ENCODE data around the gene NLRC5.

DNA sequence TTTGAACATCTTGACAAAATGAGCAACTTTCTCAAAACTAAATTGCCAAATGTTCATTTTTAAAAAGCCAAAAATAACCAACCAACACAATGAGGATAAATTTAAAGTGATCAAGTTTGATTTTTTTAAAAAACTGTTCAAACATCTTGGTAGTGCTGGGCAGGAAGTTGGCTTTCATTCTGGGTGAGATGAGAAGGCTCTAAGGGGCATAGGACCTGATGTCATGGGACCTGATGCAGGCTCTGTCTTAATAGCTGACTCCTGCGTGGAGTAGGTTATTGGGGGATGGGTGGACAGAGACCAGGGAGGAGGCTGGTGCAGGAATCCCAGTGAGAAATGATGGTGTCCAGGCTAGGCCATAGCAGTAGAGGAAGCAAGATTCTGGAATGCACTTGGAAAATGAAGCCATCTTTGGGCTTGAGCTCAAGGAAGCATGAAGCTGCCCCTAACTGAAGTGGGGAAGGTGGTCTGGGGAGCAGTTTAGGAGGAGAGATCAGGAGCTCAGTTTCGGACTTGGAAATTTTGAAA lies 20.4 kb downstream of the NLRC5 start:
- TF ChIP-seq CTCF (IDR thresholded peaks at IDR 0.05) (no peak), EP300 (IDR thresholded peaks at IDR 0.05) (no peak), POLR2AphosphoS5 (IDR thresholded peaks at IDR 0.05) (no peak)
